GM12875 (cell line): ENCODE data around the gene SCUBE1.

Experiments used
- H3K4me3 ChIP-seq: one replicate; pipeline ENCODE4 v1.5.1; 2011; ENCODE audit warnings: low read depth, low read length, control low read depth
- TF ChIP-seq, protein P1 (sequence below): IDR thresholded peaks from 2 replicates; pipeline ENCODE4 v1.5.1; 2011; ENCODE audit warnings: low read depth, mild to moderate bottlenecking, control low read depth, inconsistent platforms, low read length, moderate library complexity, borderline replicate concordance; ENCODE audit not compliant: insufficient read depth

Gene SCUBE1

DNA sequence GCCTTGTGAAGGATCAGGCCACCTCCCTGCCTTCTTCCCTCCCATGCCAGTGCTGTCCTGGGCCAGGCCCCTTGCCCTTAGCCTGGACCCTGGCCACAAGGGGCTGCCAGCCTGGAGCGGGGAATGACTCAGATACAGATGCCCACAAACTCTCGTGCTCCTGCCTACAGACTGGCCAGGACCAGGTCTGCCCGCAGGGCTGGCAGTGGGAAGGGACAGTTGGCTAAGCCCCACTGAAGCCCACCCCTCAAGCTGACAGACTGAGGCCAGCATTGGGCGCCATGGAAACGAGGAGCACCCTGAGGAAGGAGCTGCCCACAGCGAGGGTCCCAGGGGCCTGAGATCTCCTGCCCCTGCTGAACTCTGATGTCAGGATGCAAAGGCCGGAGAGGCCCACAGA, 14.1 kb downstream of the SCUBE1 start:
- TF ChIP-seq, protein P1, sequence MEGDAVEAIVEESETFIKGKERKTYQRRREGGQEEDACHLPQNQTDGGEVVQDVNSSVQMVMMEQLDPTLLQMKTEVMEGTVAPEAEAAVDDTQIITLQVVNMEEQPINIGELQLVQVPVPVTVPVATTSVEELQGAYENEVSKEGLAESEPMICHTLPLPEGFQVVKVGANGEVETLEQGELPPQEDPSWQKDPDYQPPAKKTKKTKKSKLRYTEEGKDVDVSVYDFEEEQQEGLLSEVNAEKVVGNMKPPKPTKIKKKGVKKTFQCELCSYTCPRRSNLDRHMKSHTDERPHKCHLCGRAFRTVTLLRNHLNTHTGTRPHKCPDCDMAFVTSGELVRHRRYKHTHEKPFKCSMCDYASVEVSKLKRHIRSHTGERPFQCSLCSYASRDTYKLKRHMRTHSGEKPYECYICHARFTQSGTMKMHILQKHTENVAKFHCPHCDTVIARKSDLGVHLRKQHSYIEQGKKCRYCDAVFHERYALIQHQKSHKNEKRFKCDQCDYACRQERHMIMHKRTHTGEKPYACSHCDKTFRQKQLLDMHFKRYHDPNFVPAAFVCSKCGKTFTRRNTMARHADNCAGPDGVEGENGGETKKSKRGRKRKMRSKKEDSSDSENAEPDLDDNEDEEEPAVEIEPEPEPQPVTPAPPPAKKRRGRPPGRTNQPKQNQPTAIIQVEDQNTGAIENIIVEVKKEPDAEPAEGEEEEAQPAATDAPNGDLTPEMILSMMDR: no peak
- no peak overlapping the region for H3K4me3 ChIP-seq

DNA sequence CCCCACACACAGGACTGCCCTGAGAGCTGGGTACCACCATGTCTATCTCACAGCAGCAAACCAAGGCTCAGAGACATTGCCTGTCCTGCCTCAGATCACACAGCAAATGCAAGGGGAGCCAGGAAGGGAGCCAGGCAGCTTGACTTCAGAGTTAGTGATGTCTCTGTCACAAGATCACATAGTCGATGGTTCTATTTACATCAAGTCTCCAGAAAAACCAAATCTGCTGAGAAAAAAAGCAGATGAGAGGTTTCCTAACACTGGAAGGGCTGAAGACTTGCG, 16.1 kb downstream of the SCUBE1 start:
- TF ChIP-seq, protein P1: no peak
- no peak overlapping the region for H3K4me3 ChIP-seq

DNA sequence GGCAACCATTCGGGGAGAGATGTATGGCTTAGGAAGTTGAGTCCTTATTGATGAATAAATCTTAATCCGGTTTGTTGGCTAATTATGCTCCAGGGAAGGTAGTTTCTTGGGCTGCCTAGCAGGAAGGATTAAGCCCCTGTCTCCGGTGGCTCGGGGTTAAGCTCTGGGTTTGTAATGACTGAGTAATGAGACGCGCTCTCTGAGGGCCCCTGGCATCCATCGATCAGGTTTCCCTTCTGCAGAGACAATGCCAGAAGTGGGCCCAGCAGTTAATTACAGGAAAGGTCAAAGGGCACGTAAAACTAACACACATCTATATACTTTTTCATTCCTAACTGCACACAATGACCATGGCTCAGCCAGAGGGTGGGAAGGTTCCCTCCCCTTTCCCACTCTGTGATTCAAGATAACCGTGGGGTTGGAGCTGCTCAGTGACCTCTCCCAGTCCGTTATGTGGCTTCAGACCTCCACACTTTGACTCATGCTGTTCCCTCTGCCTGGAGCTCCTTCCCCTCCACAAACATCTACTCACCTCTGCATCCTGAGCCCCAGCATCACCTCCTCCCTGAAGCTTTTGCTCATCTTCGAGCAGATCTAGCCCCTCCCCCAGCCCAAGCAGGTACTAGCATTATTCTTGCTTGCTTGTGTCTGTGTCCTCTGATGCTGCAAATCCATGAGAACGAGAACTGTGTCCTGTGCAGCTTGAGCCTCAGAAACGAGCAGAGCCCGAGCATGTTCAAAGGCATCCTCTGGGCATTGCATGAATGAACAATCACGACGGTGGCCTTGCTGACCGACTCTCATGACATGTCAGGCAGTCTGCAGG, 16.6 kb downstream of the SCUBE1 start:
- TF ChIP-seq, protein P1: no peak
- no peak overlapping the region for H3K4me3 ChIP-seq

DNA sequence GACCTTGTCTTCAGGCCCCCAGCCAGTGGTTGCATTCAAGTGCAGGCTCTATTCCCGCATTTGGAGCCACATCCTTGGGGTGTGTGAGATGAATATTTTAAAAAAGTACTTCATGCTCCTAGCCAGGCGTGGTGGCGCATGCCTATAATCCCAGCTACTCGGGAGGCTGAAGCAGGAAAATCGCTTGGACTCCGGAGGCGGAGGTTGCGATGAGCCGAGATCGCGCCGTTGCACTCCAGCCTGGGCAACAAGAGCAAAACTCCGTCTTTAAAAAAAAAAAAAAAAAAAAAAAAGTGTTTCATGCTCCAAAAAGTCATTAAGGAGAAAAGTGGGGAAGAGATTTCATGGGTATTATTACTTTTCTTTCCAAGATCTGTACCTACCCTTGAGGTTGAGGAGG, 18.0 kb downstream of the SCUBE1 start:
- TF ChIP-seq, protein P1: no peak

DNA sequence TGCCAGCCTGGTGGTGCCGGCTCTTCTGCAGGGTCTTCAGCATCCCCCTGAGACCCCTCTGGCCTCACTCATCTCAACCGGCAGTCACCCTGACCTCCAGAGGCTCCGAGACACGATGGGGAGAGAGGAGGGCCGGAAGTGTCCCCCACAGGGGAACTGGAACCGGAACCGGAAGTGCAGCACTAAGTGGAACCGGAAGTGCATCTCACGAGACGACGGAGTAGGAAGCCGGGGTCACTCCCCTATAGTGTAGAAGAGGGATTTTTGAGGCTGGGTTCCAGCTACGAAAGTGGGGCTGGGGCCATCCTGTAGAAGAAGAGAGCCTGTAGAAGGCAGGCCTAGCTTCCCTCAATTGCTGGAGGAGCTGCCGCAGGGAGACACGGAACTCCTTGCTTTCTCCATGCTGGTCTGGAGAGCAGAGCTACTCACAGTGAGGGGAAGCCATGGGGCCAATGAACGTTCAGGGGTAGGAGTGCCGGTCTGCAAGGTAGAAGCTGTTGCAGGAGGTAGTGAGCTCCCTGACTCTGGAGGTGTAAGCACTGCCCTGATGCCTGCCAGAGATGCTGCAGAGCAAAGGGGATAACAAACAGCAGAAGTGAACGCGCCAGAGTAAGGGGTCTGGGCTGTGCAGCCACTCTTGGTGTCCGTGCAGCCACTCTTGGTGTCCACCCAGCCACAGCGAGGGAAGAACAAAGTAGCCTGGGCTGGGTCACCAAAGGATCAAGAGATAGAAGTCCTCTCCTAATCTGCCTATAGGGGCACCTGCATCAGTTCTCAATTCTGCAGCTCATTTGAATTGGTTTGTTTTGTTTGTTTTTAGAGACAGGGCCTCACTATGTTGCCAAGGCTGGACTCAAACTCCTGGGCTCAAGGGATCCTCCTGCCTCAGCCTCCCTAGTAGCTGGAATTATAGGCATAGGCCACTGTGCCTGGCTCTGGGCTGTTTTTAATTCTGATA, 21.9 kb downstream of the SCUBE1 start:
- TF ChIP-seq, protein P1: no peak
- no peak overlapping the region for H3K4me3 ChIP-seq

More for the DNA sequence above, 18.0 kb downstream of the SCUBE1 start:
- H3K4me3 ChIP-seq: no peak overlapping the region

DNA sequence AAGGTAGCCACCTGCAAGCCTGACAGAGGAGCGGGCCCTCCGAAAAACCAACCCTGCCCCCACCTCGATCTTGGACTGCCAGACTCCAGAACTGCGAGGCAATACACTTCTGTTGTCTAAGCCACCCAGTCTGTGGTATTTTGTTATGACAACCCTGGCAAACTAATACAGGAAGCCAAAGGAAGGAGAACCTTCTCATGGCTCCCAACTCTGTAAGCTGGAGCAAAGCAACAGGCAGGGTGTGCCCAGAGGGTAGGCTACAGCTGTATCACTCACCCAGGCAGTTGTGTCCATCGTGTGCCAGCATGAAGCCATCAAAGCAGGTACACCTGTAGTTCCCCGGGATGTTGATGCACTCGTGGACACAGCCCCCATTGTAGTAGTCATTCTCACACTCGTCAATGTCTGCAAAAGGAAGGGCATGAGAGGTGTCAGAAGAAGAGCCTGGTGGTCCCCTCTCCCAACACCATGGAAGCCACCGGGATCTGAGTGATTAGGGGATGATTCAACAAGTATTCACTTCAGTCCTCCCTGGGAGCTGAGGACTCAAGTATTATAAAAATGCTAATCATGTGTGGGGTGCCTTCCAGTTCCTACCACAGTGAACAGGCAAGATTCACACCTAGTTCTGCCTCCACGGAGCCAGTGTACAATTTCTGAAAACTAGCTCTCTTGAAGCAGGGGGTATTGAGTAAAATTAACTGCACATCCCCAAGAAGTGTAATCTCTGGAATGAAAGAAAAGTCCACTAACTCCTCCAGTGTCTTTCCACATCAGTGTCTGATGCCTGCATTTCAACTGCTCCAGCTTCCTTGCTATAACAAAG, 23.3 kb downstream of the SCUBE1 start:
- no peak overlapping the region for H3K4me3 ChIP-seq
- TF ChIP-seq, protein P1: no peak
